Stimulated activated CD8-positive, alpha-beta memory T cell treated with anti-CD3 and anti-CD28 coated beads, Interleukin-12 subunit alpha, Interleukin-12 subunit beta, amount 100 ng/mL, for 24 hours (primary cell): ENCODE data around the gene CLEC2D.
"Not testable (repeated sequence)": the region's sequence is repeated elsewhere in the genome, so short reads cannot be mapped to it uniquely, and the experiment has no call there.

Experiments
- DNase-seq: peaks from one replicate; pipeline ENCODE4 v3.0.0-alpha.2; 2020; ENCODE audit errors: extremely low read depth

The CLEC2D gene

GRCh38 chr12:9651265-9651729 is 18.2 kb upstream of the CLEC2D start:
- no peak for DNase-seq

- no peak for DNase-seq
These were observed 9.5 kb upstream of the CLEC2D start for GRCh38 chr12:9660046-9660445.

GRCh38 chr12:9661720-9662119 is 7.8 kb upstream of the CLEC2D start:
- no peak for DNase-seq

GRCh38 chr12:9662488-9662887 is 7.0 kb upstream of the CLEC2D start:
- DNase-seq: no peak

GRCh38 chr12:9667403-9668160 is 1.9 kb upstream of the CLEC2D start:
- DNase-seq: no peak

GRCh38 chr12:9668161-9669018 is 1.1 kb upstream of the CLEC2D start:
- DNase-seq: no peak

- no peak for DNase-seq
These were observed 540 bp upstream of the CLEC2D start for GRCh38 chr12:9669019-9669326.

- DNase-seq: not testable (repeated sequence)
These were observed 2.8 kb downstream of the CLEC2D start for GRCh38 chr12:9672340-9672739.

GRCh38 chr12:9673404-9674225 is 4.1 kb downstream of the CLEC2D start:
- DNase-seq: no peak

- DNase-seq: no peak
These were observed 4.7 kb downstream of the CLEC2D start for GRCh38 chr12:9674226-9674590.

GRCh38 chr12:9682508-9682907 is 13.0 kb downstream of the CLEC2D start:
- not testable (repeated sequence) for DNase-seq

- DNase-seq: not testable (repeated sequence)
These were observed 13.4 kb downstream of the CLEC2D start for GRCh38 chr12:9682949-9683348.

GRCh38 chr12:9685366-9685765 is 15.9 kb downstream of the CLEC2D start:
- DNase-seq: not testable (repeated sequence)

GRCh38 chr12:9685915-9686314 is 16.4 kb downstream of the CLEC2D start:
- no peak for DNase-seq

- DNase-seq: no peak
These were observed 17.7 kb downstream of the CLEC2D start for GRCh38 chr12:9687228-9687627.

- no peak for DNase-seq
These were observed 23.4 kb downstream of the CLEC2D start for GRCh38 chr12:9692909-9693308.

- DNase-seq: no peak
These were observed 24.7 kb downstream of the CLEC2D start for GRCh38 chr12:9694241-9694640.

GRCh38 chr12:9695150-9695549 is 25.6 kb downstream of the CLEC2D start:
- DNase-seq: not testable (repeated sequence)

- DNase-seq: not testable (repeated sequence)
These were observed 26.1 kb downstream of the CLEC2D start for GRCh38 chr12:9695661-9696060.

- DNase-seq: no peak
These were observed 28.1 kb downstream of the CLEC2D start for GRCh38 chr12:9697619-9698018.

GRCh38 chr12:9698681-9699080 is 29.2 kb downstream of the CLEC2D start:
- DNase-seq: no peak

GRCh38 chr12:9699269-9699897 is 29.9 kb downstream of the CLEC2D start:
- no peak for DNase-seq
